Suprapubic skin (tissue), 4 donors: ENCODE measurements around the gene ENDOD1. TPM values are rescaled to one million over a fixed set of nuclear protein-coding genes. Genes with fewer than 3 reads are reported as not detected.

Experiments used
- DNase-seq, 2 donors: peaks; one replicate each; pipeline ENCODE4 v3.0.0-alpha.2; 2019; ENCODE audit warnings: low spot score in 2 of 2
- H3K27ac ChIP-seq: fragments of 200-600 bp; sonication (generic); one replicate; pipeline ENCODE4 v1.5.1; 2019
- H3K27me3 ChIP-seq: fragments of 200-600 bp; sonication (generic); one replicate; pipeline ENCODE4 v1.5.1; 2019
- H3K36me3 ChIP-seq: fragments of 200-600 bp; sonication (generic); one replicate; pipeline ENCODE4 v1.5.1; 2019
- H3K4me1 ChIP-seq: fragments of 200-600 bp; sonication (generic); one replicate; pipeline ENCODE4 v1.5.1; 2019
- H3K4me3 ChIP-seq: fragments of 200-600 bp; sonication (generic); one replicate; pipeline ENCODE4 v1.5.1; 2019; ENCODE audit warnings: mild to moderate bottlenecking
- H3K9me3 ChIP-seq: fragments of 200-600 bp; sonication (generic); one replicate; pipeline ENCODE4 v1.5.1; 2019
- EP300 ChIP-seq: sonication (generic); formaldehyde crosslinking; IDR thresholded peaks from one replicate; pipeline ENCODE4 v1.6.1; 2017; ENCODE audit warnings: antibody characterized with exemption
- POLR2A ChIP-seq, 2 donors: fragments of 450-650 bp; IDR thresholded peaks; one replicate each; pipeline ENCODE4 v1.6.1; 2017; ENCODE audit warnings: antibody characterized with exemption in 2 of 2, mild to moderate bottlenecking in 2 of 2, moderate library complexity in 2 of 2
- POLR2AphosphoS5 ChIP-seq, 3 donors: sonication (generic); formaldehyde crosslinking; IDR thresholded peaks; one replicate each; pipeline ENCODE4 v1.6.1; 2017; ENCODE audit warnings: antibody characterized with exemption in 3 of 3
- WGBS: methylation state at CpG from one replicate; pipeline ENCODE4 v1.1.5; 2018; 5-methylcytosine and 5-hydroxymethylcytosine counted together
- total RNA-seq, 4 donors: library from RNA; depleted of rRNA; stranded (reverse); fragments of >200 nt; gene quantifications; one replicate each; pipeline ENCODE4 v1.1.0, GENCODE V29; 2016
- TF ChIP-seq, protein P1 (sequence below), 2 donors: fragments of 200-600 bp in 1 of 2; fragments of 450-650 bp in 1 of 2; sonication (generic) in 1 of 2; IDR thresholded peaks; one replicate each; pipeline ENCODE4 v1.5.1; 2016 to 2019; ENCODE audit warnings: antibody characterized with exemption in 2 of 2, mild to moderate bottlenecking in 1 of 2, moderate library complexity in 1 of 2

Gene ENDOD1
- total RNA-seq, 4 donors from 2014 or later = 30.7 to 65.9 (median 49.4) TPM

DNA sequence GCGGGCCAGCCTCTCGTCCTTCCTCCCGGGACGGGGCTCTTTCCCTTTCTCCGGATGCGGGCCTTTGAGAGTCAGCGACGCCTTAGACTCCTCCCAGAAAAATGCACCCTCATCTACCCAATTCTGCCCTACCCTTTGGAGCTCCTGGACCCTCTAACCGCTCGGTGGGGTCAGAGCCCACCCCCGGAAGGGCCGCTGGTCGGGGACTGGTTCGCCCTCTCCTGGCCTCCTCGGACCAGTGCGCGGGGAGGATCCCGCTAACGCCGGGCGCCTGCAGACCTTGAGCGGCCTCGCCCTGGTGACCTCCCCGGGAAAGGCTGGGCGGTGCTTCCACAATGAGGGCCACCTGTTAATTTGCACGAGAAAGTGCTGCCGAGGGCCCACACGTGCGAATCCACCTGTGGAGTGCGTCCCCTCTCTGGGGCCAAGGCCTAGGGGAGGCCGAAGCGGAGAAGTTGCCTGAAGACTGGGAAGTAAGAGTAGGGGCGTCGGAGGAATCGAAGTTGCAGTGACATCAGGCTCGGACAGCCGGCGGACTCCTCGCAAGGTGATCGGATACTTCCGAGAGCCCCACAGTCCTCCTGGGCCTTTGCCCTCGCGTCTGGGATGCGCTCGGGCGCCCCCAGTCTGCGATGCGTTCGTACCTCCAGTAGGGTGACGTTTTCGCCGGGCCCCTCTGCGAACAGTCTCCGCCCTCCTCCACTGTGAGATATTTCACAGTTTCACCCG, 61.5 kb downstream of the ENDOD1 start:
- Histone ChIP-seq H3K36me3 (no peaks in the 10 kb centered on the region), H3K4me1 (peaks cover 66% of the 10 kb centered on the region), H3K4me3 (peak overlapping the region; percentile 66), H3K27ac (peak overlapping the region; percentile 88), H3K9me3 (no peaks in the 10 kb centered on the region), H3K27me3 (no peaks in the 10 kb centered on the region)
- under 1% methylated on average over 47 of the region's 55 CpGs for WGBS
- TF ChIP-seq EP300 (no peak), POLR2AphosphoS5 (IDR thresholded peaks at IDR 0.05) (peak in 2 of 3 donors; percentile 46 to 63), POLR2A (IDR thresholded peaks at IDR 0.05) (peak in 1 of 2 donors; percentile 55)
- TF ChIP-seq, protein P1, sequence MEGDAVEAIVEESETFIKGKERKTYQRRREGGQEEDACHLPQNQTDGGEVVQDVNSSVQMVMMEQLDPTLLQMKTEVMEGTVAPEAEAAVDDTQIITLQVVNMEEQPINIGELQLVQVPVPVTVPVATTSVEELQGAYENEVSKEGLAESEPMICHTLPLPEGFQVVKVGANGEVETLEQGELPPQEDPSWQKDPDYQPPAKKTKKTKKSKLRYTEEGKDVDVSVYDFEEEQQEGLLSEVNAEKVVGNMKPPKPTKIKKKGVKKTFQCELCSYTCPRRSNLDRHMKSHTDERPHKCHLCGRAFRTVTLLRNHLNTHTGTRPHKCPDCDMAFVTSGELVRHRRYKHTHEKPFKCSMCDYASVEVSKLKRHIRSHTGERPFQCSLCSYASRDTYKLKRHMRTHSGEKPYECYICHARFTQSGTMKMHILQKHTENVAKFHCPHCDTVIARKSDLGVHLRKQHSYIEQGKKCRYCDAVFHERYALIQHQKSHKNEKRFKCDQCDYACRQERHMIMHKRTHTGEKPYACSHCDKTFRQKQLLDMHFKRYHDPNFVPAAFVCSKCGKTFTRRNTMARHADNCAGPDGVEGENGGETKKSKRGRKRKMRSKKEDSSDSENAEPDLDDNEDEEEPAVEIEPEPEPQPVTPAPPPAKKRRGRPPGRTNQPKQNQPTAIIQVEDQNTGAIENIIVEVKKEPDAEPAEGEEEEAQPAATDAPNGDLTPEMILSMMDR (IDR thresholded peaks at IDR 0.05) = peak; percentile 77 to 96
- DNase-seq = peak; percentile 94 to 95

- no peak for TF ChIP-seq POLR2AphosphoS5 (IDR thresholded peaks at IDR 0.05)
- no peak for TF ChIP-seq EP300
- TF ChIP-seq POLR2A (IDR thresholded peaks at IDR 0.05) = no peak
- TF ChIP-seq, protein P1 (IDR thresholded peaks at IDR 0.05) = no peak
- H3K4me3 ChIP-seq = peak overlapping the region; percentile 5
- WGBS = 41% methylated on average over 10 of the region's 10 CpGs
- no peak overlapping the region for H3K27ac ChIP-seq
- H3K9me3 ChIP-seq = no peaks in the 10 kb centered on the region
- no peaks in the 10 kb centered on the region for H3K27me3 ChIP-seq
- no peak for DNase-seq
- peaks cover 62% of the 10 kb centered on the region for H3K4me1 ChIP-seq
- no peaks in the 10 kb centered on the region for H3K36me3 ChIP-seq
Measured at GRCh38 chr11:95152876-95153856, 63.5 kb downstream of the ENDOD1 start.

GRCh38 chr11:95153857-95154246, 64.2 kb downstream of the ENDOD1 start:
- 54% methylated on average over 1 of the region's 1 CpG for WGBS
- Histone ChIP-seq H3K27me3 (no peaks in the 10 kb centered on the region), H3K4me1 (peaks cover 55% of the 10 kb centered on the region), H3K27ac (no peak overlapping the region), H3K36me3 (no peaks in the 10 kb centered on the region), H3K4me3 (no peak overlapping the region), H3K9me3 (no peaks in the 10 kb centered on the region)
- no peak for DNase-seq
- TF ChIP-seq POLR2AphosphoS5 (IDR thresholded peaks at IDR 0.05) (no peak), EP300 (no peak), POLR2A (IDR thresholded peaks at IDR 0.05) (no peak)
- TF ChIP-seq, protein P1 (IDR thresholded peaks at IDR 0.05) = no peak

GRCh38 chr11:95154514-95154913, 64.9 kb downstream of the ENDOD1 start:
- Histone ChIP-seq H3K27ac (no peak overlapping the region), H3K27me3 (no peaks in the 10 kb centered on the region), H3K4me3 (no peak overlapping the region), H3K9me3 (no peaks in the 10 kb centered on the region), H3K4me1 (peaks cover 50% of the 10 kb centered on the region), H3K36me3 (no peaks in the 10 kb centered on the region)
- no peak for DNase-seq
- TF ChIP-seq POLR2A (IDR thresholded peaks at IDR 0.05) (no peak), EP300 (no peak)
- TF ChIP-seq, protein P1 (IDR thresholded peaks at IDR 0.05) = peak in 1 of 2 donors; percentile 39

- 95% methylated on average over 4 of the region's 4 CpGs for WGBS
- H3K9me3 ChIP-seq = no peaks in the 10 kb centered on the region
- H3K4me3 ChIP-seq = no peak overlapping the region
- no peaks in the 10 kb centered on the region for H3K27me3 ChIP-seq
- H3K27ac ChIP-seq = no peak overlapping the region
- TF ChIP-seq, protein P1 (IDR thresholded peaks at IDR 0.05) = no peak
- TF ChIP-seq EP300 (no peak), POLR2A (IDR thresholded peaks at IDR 0.05) (no peak), POLR2AphosphoS5 (IDR thresholded peaks at IDR 0.05) (no peak)
- DNase-seq = no peak
- peaks cover 42% of the 10 kb centered on the region for H3K4me1 ChIP-seq
- H3K36me3 ChIP-seq = no peaks in the 10 kb centered on the region
Measured at GRCh38 chr11:95155385-95155784, 65.7 kb downstream of the ENDOD1 start.
